Brain microvascular endothelial cell (primary cell): ENCODE results near the gene SLC4A2.

ENCODE experiments used
- DNase-seq: peaks from one replicate; pipeline ENCODE4 v3.0.0-alpha.2; 2020
- H3K27ac ChIP-seq: fragments of 250-450 bp; sonication (Bioruptor Pico); 2 replicates; pipeline ENCODE4 v1.5.1; 2020; ENCODE audit warnings: mild to moderate bottlenecking, moderate library complexity
- H3K27me3 ChIP-seq: fragments of 250-450 bp; sonication (Bioruptor Pico); replicated peaks from 2 replicates; pipeline ENCODE4 v1.5.1; 2020; ENCODE audit warnings: mild to moderate bottlenecking
- H3K36me3 ChIP-seq: fragments of 250-450 bp; sonication (Bioruptor Pico); replicated peaks from 2 replicates; pipeline ENCODE4 v1.5.1; 2020; ENCODE audit warnings: mild to moderate bottlenecking
- H3K4me3 ChIP-seq: 2 replicates; pipeline ENCODE4 v1.5.1; 2011; ENCODE audit warnings: low read depth, mild to moderate bottlenecking, control low read depth, low read length, moderate library complexity
- in situ Hi-C: cut with HindIII; loops from 2 replicates; pipeline ENCODE4 v1.10.0; 2017; ENCODE audit warnings: low sequenced_read_pairs, low pct_ligation_motif_present
- TF ChIP-seq, protein P1 (sequence below): IDR thresholded peaks from 2 replicates; pipeline ENCODE4 v1.5.1; 2011; ENCODE audit warnings: low read depth, mild to moderate bottlenecking, moderate library complexity, low read length, control low read depth, inconsistent platforms; ENCODE audit errors: missing control alignments

SLC4A2 gene

DNA sequence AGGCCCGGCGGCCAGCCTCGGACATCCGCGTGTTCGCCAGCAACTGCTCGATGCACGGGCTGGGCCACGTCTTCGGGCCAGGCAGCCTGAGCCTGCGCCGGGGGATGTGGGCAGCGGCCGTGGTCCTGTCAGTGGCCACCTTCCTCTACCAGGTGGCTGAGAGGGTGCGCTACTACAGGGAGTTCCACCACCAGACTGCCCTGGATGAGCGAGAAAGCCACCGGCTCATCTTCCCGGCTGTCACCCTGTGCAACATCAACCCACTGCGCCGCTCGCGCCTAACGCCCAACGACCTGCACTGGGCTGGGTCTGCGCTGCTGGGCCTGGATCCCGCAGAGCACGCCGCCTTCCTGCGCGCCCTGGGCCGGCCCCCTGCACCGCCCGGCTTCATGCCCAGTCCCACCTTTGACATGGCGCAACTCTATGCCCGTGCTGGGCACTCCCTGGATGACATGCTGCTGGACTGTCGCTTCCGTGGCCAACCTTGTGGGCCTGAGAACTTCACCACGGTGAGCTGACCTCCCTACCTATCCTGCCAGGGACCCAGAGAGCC lies 10.4 kb upstream of the SLC4A2 start:
- Histone ChIP-seq H3K27me3 (peaks cover 7% of the 10 kb centered on the region), H3K36me3 (no peaks in the 10 kb centered on the region), H3K27ac (no peak overlapping the region), H3K4me3 (no peak overlapping the region)
- TF ChIP-seq, protein P1, sequence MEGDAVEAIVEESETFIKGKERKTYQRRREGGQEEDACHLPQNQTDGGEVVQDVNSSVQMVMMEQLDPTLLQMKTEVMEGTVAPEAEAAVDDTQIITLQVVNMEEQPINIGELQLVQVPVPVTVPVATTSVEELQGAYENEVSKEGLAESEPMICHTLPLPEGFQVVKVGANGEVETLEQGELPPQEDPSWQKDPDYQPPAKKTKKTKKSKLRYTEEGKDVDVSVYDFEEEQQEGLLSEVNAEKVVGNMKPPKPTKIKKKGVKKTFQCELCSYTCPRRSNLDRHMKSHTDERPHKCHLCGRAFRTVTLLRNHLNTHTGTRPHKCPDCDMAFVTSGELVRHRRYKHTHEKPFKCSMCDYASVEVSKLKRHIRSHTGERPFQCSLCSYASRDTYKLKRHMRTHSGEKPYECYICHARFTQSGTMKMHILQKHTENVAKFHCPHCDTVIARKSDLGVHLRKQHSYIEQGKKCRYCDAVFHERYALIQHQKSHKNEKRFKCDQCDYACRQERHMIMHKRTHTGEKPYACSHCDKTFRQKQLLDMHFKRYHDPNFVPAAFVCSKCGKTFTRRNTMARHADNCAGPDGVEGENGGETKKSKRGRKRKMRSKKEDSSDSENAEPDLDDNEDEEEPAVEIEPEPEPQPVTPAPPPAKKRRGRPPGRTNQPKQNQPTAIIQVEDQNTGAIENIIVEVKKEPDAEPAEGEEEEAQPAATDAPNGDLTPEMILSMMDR = no peak
- DNase-seq = no peak
- in situ Hi-C loops = no loop called here

GRCh38 chr7:151051108-151051507 lies 8.3 kb upstream of the SLC4A2 start:
- in situ Hi-C loops = no loop called here
- Histone ChIP-seq H3K27ac (no peak overlapping the region), H3K36me3 (no peaks in the 10 kb centered on the region), H3K27me3 (peaks cover 7% of the 10 kb centered on the region), H3K4me3 (no peak overlapping the region)
- TF ChIP-seq, protein P1 = no peak
- DNase-seq = peak; percentile 46

- Histone ChIP-seq H3K36me3 (no peaks in the 10 kb centered on the region), H3K27me3 (peaks cover 7% of the 10 kb centered on the region), H3K4me3 (no peak overlapping the region), H3K27ac (no peak overlapping the region)
- DNase-seq = no peak
- in situ Hi-C loops = no loop called here
- TF ChIP-seq, protein P1 = no peak
Observed at GRCh38 chr7:151053096-151053495, 6.3 kb upstream of the SLC4A2 start.

DNA sequence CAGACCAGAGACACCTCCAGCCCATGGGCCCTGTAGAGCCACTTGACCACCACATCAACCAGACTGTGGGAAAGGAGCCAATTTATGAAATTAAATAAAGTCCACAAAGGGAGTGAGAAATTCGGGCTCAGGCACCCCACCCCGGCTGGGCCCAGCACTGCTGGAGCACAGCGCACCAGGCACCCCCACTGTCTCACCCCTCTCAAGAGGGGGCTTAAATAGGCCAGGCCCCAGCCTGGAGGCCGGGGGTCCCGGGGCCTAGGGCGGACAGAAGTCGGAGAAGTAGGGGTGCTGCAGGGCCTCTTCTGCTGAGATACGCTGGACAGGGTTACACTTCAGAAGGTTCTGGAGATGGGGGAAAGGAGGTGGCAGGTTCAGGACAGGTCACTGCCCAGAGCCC lies 5.6 kb upstream of the SLC4A2 start:
- Histone ChIP-seq H3K27ac (no peak overlapping the region), H3K27me3 (peaks cover 7% of the 10 kb centered on the region), H3K36me3 (no peaks in the 10 kb centered on the region), H3K4me3 (no peak overlapping the region)
- TF ChIP-seq, protein P1 = no peak
- in situ Hi-C loops = no loop called here
- DNase-seq = no peak

GRCh38 chr7:151056283-151056665 lies 3.1 kb upstream of the SLC4A2 start:
- DNase-seq = no peak
- in situ Hi-C loops = no loop called here
- TF ChIP-seq, protein P1 = peak; percentile 20
- no peaks in the 10 kb centered on the region for H3K36me3 ChIP-seq
- H3K27ac ChIP-seq = no peak overlapping the region
- H3K4me3 ChIP-seq = no peak overlapping the region
- H3K27me3 ChIP-seq = no peaks in the 10 kb centered on the region
